Common myeloid progenitor, CD34-positive (primary cell): ENCODE measurements around the gene TRERF1.
A peak's percentile ranks its signal among the peaks of the same experiment; 100 is the strongest.
"Not testable (repeated sequence)": the region's sequence is repeated elsewhere in the genome, so short reads cannot be mapped to it uniquely, and the experiment has no call there.

ENCODE experiments used
- CTCF ChIA-PET: fragments of 350-600 bp; sonication (Branson Sonifier 250); formaldehyde crosslinking; loops from one replicate; lab custom pipeline; 2021; ENCODE audit warnings: antibody characterized with exemption; lab: Charles Lee
- POLR2A ChIA-PET: fragments of 350-600 bp; sonication (Branson Sonifier 250); formaldehyde crosslinking; loops from one replicate; lab custom pipeline; 2021; ENCODE audit warnings: antibody characterized with exemption; lab: Charles Lee
- DNase-seq, 3 donors: peaks; one replicate each; pipeline versions ENCODE4 v3.0.0 to v3.0.0-alpha.2; 2013
- H3K27ac ChIP-seq, 2 experiments: 1 replicate in 1 of 2; 2 replicates in 1 of 2; pipeline ENCODE4 v1.7.0; 2013; ENCODE audit warnings: inconsistent platforms in 2 of 2, low read length in 2 of 2, mild to moderate bottlenecking in 2 of 2, low read depth in 1 of 2, moderate library complexity in 1 of 2; ENCODE audit not compliant: severe bottlenecking in 2 of 2, insufficient read depth in 1 of 2, poor library complexity in 1 of 2
- H3K27me3 ChIP-seq, 5 experiments: replicated peaks in 2 of 5; 1 replicate in 3 of 5; 2 replicates in 2 of 5; pipeline versions ENCODE4 v1.6.1 to v1.7.0; 2013; ENCODE audit warnings: low read length in 4 of 5, mild to moderate bottlenecking in 2 of 5, moderate library complexity in 2 of 5, inconsistent platforms in 1 of 5; ENCODE audit not compliant: insufficient read depth in 5 of 5, control insufficient read depth in 4 of 5
- H3K36me3 ChIP-seq, 4 experiments: 1 replicate in 2 of 4; 2 replicates in 2 of 4; pipeline versions ENCODE4 v1.6.1 to v1.7.0; 2013; ENCODE audit warnings: low read length in 3 of 4, control low read depth in 1 of 4, mild to moderate bottlenecking in 1 of 4; ENCODE audit not compliant: control insufficient read depth in 4 of 4, insufficient read depth in 4 of 4
- H3K4me1 ChIP-seq, 4 experiments: 1 replicate in 3 of 4; 2 replicates in 1 of 4; pipeline versions ENCODE4 v1.6.1 to v1.7.1; 2013; ENCODE audit warnings: low read length in 3 of 4, mild to moderate bottlenecking in 3 of 4, control low read depth in 1 of 4, inconsistent platforms in 1 of 4, moderate library complexity in 1 of 4; ENCODE audit not compliant: control insufficient read depth in 4 of 4, insufficient read depth in 4 of 4; ENCODE audit errors: control extremely low read depth in 1 of 4
- H3K4me3 ChIP-seq, 7 experiments: 1 replicate in 4 of 7; 2 replicates in 3 of 7; pipeline versions ENCODE4 v1.5.1 to v1.7.0; 2013; ENCODE audit warnings: mild to moderate bottlenecking in 7 of 7, low read length in 6 of 7, moderate library complexity in 6 of 7, inconsistent platforms in 2 of 7, low read depth in 2 of 7, control low read depth in 1 of 7; ENCODE audit not compliant: insufficient read depth in 4 of 7, control insufficient read depth in 1 of 7; ENCODE audit errors: extremely low read depth in 1 of 7
- H3K9me3 ChIP-seq, 5 experiments: 1 replicate in 4 of 5; 2 replicates in 1 of 5; pipeline versions ENCODE4 v1.6.1 to v1.7.1; 2013; ENCODE audit warnings: low read length in 4 of 5, mild to moderate bottlenecking in 2 of 5, inconsistent platforms in 1 of 5, low read depth in 1 of 5, moderate library complexity in 1 of 5; ENCODE audit not compliant: control insufficient read depth in 4 of 5, insufficient read depth in 2 of 5; ENCODE audit errors: control extremely low read depth in 1 of 5
- WGBS: methylation state at CpG from one replicate; pipeline ENCODE4 v1.1.5; 2013; ENCODE audit not compliant: insufficient coverage; 5-methylcytosine and 5-hydroxymethylcytosine counted together

Gene TRERF1

DNA sequence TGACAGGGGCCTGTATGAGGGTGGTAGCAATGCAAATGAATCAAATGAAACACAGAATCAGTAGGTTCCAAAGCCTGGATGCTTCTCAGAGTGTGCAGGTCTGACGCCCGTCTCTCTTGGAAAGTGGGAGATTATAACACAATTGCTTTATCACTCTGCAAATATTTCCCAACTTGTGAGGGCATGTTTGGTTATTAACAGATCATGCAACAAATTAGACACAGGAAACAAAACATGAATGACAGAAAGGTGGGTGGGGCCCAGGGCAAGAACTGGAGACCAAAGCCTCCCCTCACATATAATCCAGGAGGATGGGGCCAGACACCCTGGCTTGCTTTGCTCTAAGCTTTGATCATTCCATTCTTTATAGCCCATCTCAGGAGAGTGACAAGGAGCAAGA is 125.5 kb downstream of the TRERF1 start:
- CTCF ChIA-PET = no interaction called here
- Histone ChIP-seq H3K4me3 (no peak overlapping the region), H3K9me3 (peaks cover 0 to 11% (median 0%) of the 10 kb centered on the region in 5 experiments), H3K27me3 (no peaks in the 10 kb centered on the region), H3K36me3 (no peaks in the 10 kb centered on the region), H3K27ac (no peak overlapping the region), H3K4me1 (no peaks in the 10 kb centered on the region)
- WGBS = no CpG with 5 or more reads among the region's 2 CpGs
- POLR2A ChIA-PET = no interaction called here
- DNase-seq = no peak

DNA sequence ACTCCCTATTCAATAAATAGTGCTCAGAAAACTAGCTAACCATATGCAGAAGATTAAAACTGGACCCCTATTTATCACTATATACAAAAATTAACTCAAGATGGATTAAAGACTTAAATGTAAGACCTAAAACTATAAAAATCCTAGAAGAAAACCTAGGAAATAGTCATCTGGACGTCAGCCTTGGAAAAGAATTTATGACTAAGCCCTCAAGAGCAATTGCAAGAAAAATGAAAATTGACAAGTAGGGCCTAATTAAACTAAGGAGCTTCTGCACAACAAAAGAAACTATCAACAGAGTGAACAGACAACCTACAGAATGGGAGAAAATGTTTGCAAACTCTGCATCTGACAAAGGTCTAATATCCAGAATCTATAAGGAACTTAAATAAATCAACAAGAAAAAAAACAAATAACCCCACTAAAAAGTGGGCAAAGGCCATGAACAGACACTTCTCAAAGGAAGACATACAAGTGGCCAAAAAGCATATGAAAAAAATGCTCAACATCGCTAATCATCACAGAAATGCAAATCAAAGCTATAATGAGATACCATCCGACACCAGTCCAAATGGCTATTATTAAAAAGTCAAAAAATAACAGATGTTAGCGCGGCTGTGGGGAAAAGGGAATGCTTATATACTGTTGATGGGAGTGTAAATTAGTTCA is 126.9 kb downstream of the TRERF1 start:
- CTCF ChIA-PET, H3K4me3 ChIP-seq, H3K36me3 ChIP-seq, H3K4me1 ChIP-seq, H3K27ac ChIP-seq, H3K27me3 ChIP-seq, DNase-seq, POLR2A ChIA-PET: not testable (repeated sequence)
- no CpG with 5 or more reads among the region's 5 CpGs for WGBS
- H3K9me3 ChIP-seq = peaks cover 0 to 11% (median 0%) of the 10 kb centered on the region in 5 experiments

DNA sequence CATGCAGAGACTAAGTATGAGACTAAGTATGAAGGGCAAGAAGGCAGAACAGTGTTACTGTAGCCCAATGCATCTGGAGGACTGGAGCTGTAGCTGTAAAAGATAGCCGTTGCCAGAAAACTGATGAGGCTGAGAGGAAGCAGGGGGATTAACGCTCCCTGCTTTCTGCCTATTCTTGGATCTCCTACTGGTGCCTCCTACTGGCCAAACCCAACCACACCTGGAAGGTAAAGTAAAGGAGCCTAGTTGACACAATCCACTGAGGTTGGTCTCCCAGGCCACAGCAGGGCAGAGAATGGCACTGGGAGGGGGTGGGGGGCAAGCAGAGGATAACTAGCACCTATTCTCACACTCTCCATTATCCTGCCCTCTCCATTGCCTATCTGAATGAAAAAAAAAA is 129.1 kb downstream of the TRERF1 start:
- no CpG with 5 or more reads among the region's 2 CpGs for WGBS
- ChIA-PET POLR2A (no interaction called here), CTCF (no interaction called here)
- Histone ChIP-seq H3K9me3 (peaks cover 0 to 11% (median 0%) of the 10 kb centered on the region in 5 experiments), H3K27me3 (no peaks in the 10 kb centered on the region), H3K4me1 (peaks cover 0 to 5% (median 0%) of the 10 kb centered on the region in 4 experiments), H3K27ac (no peak overlapping the region), H3K36me3 (no peaks in the 10 kb centered on the region), H3K4me3 (no peak overlapping the region)
- DNase-seq = no peak

DNA sequence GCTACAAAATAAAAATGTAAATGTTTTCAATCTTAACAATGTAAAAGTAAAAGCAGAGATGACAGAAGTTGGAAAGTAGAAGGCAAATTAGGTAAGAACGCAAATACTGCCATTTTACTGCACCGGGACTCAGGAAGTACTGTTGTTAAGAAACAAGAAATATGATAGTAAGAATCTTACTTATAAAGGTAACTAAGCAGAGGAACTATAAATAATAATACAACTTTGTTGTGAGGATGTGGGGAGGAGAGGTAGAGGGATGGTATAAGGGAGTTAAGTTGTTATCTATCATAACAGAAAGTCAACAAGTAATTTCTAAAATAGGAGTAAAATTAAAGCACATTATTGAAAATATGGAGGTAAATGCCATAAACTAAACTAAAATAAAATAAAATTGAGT is 129.8 kb downstream of the TRERF1 start:
- Histone ChIP-seq H3K36me3 (no peaks in the 10 kb centered on the region), H3K4me3 (no peak overlapping the region), H3K27me3 (no peaks in the 10 kb centered on the region), H3K4me1 (peaks cover 0 to 10% (median 1%) of the 10 kb centered on the region in 4 experiments), H3K27ac (no peak overlapping the region), H3K9me3 (peaks cover 0 to 11% (median 0%) of the 10 kb centered on the region in 5 experiments)
- DNase-seq = no peak
- ChIA-PET POLR2A (no interaction called here), CTCF (no interaction called here)
- no CpG with 5 or more reads among the region's 2 CpGs for WGBS

DNA sequence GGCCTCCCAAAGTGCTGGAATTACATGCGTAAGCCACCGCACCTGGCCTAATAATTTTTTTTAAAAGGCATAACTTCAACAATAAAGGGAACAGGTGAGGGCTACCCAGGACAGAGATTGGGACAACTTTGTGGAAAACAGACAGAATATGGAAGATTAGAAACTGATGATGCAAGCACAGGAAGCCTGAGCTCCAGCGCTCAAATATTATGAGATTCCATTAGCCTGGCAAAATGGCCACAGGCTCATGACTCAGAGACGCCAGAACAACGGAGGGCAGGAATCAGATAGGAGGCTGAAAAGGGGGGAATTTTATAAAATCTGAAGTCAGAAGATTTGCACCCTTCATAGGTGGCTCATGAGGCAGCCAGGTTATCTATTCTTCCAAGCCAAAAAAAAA is 131.0 kb downstream of the TRERF1 start:
- H3K9me3 ChIP-seq = peaks cover 0 to 11% (median 0%) of the 10 kb centered on the region in 5 experiments
- no peak overlapping the region for H3K4me3 ChIP-seq
- ChIA-PET CTCF (no interaction called here), POLR2A (no interaction called here)
- no peak for DNase-seq
- peaks cover 4 to 21% (median 8%) of the 10 kb centered on the region in 4 experiments for H3K4me1 ChIP-seq
- no peak overlapping the region for H3K27ac ChIP-seq
- H3K36me3 ChIP-seq = no peaks in the 10 kb centered on the region
- H3K27me3 ChIP-seq = no peaks in the 10 kb centered on the region
- WGBS = 100% methylated on average over 3 of the region's 5 CpGs

DNA sequence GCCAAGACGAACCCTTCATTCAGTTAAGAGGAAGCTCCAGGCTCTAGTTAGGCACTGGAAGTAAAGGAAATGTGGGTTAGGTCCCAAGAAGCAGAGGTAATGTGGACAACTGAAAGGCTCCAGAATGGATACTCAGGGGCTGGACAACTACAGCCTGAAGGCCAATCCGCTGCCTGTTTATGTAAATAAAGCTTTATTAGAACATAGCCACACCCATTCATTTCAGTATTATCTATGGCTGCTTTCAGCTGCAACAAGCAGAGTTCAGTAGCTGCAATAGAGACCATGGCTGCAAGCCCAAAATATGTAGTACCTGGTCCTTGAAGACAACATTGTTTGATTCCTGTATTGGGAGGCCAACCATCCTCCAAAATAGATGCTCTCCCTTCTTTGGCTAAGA is 133.2 kb downstream of the TRERF1 start:
- ChIA-PET CTCF (interaction anchor here (0.9 kb wide), 1 partner anchor 57 kb away, joined by 3 read pairs; no protein-coding TSS in a partner anchor), POLR2A (no interaction called here)
- no peak for DNase-seq
- peaks cover 0 to 4% (median 0%) of the 10 kb centered on the region in 5 experiments for H3K9me3 ChIP-seq
- no peaks in the 10 kb centered on the region for H3K27me3 ChIP-seq
- no peak overlapping the region for H3K4me3 ChIP-seq
- H3K27ac ChIP-seq = no peak overlapping the region
- WGBS = 94% methylated on average over 2 of the region's 2 CpGs
- no peaks in the 10 kb centered on the region for H3K36me3 ChIP-seq
- H3K4me1 ChIP-seq = peaks cover 4 to 24% (median 8%) of the 10 kb centered on the region in 4 experiments

DNA sequence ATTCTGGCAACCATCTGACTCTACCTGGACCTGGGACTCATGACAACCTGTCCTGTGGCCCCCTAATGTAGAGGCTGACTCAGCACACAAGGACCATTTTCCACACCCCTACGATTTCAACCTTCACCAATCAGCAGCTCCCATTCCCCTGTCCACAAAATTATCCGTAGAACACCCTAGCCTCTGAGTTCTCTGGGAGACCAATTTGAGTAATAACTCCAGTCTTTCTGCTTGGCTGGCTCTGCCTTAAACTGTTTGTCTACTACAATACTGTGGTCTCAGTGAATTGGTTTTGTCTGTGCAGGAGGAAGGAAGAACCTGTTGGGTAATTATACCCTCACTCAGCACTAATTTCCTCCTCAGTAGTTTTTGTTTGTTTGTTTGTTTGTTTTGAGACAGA is 134.7 kb downstream of the TRERF1 start:
- peaks cover 0 to 3% (median 0%) of the 10 kb centered on the region in 4 experiments for H3K36me3 ChIP-seq
- H3K27me3 ChIP-seq = no peaks in the 10 kb centered on the region
- ChIA-PET CTCF (interaction anchor here (0.9 to 1.3 kb wide), 3 partner anchors 22 to 231 kb away, joined by 3 to 7 read pairs (median 3); no protein-coding TSS in a partner anchor), POLR2A (interaction anchor here (0.7 kb wide), 1 partner anchor 15 kb away, joined by 4 read pairs; no protein-coding TSS in a partner anchor)
- no peak overlapping the region for H3K27ac ChIP-seq
- H3K4me1 ChIP-seq = peaks cover 4 to 24% (median 8%) of the 10 kb centered on the region in 4 experiments
- H3K4me3 ChIP-seq = peak overlapping the region in 1 of 7 experiments; percentile 28
- H3K9me3 ChIP-seq = peaks cover 0 to 4% (median 0%) of the 10 kb centered on the region in 5 experiments
- WGBS = 100% methylated on average over 2 of the region's 2 CpGs
- peak in 1 of 3 donors; percentile 17 for DNase-seq
